Neural progenitor cell (in vitro differentiated cells): Measurements from ENCODE around the gene HNF1B.

Source experiments
- EZH2phosphoT487 ChIP-seq: fragments of 200-600 bp; sonication (generic); IDR thresholded peaks from 2 replicates; pipeline ENCODE4 v1.6.1; 2017; ENCODE audit warnings: antibody characterized with exemption
- TF ChIP-seq, protein P1 (sequence below): fragments of 200-600 bp; sonication (generic); IDR thresholded peaks from 2 replicates; pipeline ENCODE4 v1.5.1; 2017; ENCODE audit warnings: antibody characterized with exemption, mild to moderate bottlenecking

DNA sequence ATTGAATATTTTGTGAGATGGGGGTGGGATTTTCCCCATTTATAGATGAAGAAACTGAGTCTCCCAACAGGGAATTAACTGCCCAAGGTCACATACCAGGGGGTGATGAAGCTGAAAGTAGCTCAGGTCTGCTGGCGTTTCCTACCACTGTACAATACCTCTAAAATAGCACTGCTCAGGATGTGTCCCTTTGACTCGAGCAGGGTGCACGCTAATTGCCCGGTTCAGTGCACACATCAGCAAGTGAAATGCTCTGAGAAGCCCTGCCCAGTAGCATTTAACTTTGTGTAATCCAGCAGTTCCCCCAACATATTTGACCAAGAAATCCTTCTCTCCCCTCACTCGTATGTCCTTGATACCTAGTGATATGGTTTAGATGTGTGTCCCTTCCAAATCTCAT is 51.5 kb downstream of the HNF1B start:
- TF ChIP-seq EZH2phosphoT487: no peak
- TF ChIP-seq, protein P1, sequence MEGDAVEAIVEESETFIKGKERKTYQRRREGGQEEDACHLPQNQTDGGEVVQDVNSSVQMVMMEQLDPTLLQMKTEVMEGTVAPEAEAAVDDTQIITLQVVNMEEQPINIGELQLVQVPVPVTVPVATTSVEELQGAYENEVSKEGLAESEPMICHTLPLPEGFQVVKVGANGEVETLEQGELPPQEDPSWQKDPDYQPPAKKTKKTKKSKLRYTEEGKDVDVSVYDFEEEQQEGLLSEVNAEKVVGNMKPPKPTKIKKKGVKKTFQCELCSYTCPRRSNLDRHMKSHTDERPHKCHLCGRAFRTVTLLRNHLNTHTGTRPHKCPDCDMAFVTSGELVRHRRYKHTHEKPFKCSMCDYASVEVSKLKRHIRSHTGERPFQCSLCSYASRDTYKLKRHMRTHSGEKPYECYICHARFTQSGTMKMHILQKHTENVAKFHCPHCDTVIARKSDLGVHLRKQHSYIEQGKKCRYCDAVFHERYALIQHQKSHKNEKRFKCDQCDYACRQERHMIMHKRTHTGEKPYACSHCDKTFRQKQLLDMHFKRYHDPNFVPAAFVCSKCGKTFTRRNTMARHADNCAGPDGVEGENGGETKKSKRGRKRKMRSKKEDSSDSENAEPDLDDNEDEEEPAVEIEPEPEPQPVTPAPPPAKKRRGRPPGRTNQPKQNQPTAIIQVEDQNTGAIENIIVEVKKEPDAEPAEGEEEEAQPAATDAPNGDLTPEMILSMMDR: no peak
